PC-9 (cell line): ENCODE measurements around the gene CCR9. TPM values are rescaled to one million over a fixed set of nuclear protein-coding genes. Genes with fewer than 3 reads are reported as not detected.

ENCODE experiments used
- BruUV-seq: library from RNA; stranded (reverse); fragments of 400-500 nt; replicated peaks from 2 replicates; lab custom pipeline; 2021; lab: Mats Ljungman, UMichigan
- CTCF ChIA-PET: fragments of 300-600 bp; sonication (Branson Sonifier 250); formaldehyde crosslinking; loops from one replicate; lab custom pipeline; 2022; ENCODE audit warnings: antibody characterized with exemption; lab: Charles Lee
- POLR2A ChIA-PET: fragments of 300-600 bp; sonication (Branson Sonifier 250); formaldehyde crosslinking; loops from one replicate; lab custom pipeline; 2022; ENCODE audit warnings: antibody characterized with exemption; ENCODE audit not compliant: unreplicated experiment; lab: Charles Lee
- DNase-seq, 2 experiments: peaks; one replicate each; pipeline versions ENCODE4 v3.0.0 to v3.0.0-alpha.2; 2015 to 2022; ENCODE audit warnings: mixed read lengths in 1 of 2
- H2AFZ ChIP-seq: fragments of 200-600 bp; sonication (generic); 2 replicates; pipeline ENCODE4 v1.8.1; 2017; ENCODE audit warnings: antibody characterized with exemption
- H3F3A ChIP-seq: fragments of 200-600 bp; sonication (generic); 2 replicates; pipeline ENCODE4 v1.8.1; 2017; ENCODE audit warnings: antibody characterized with exemption, mild to moderate bottlenecking, low read depth; ENCODE audit not compliant: insufficient read depth
- H3K27ac ChIP-seq: fragments of 200-600 bp; sonication (generic); 2 replicates; pipeline ENCODE4 v1.6.1; 2016; ENCODE audit warnings: mixed run types
- H3K27me3 ChIP-seq: fragments of 200-600 bp; sonication (generic); 2 replicates; pipeline ENCODE4 v1.6.1; 2016; ENCODE audit warnings: low read depth, mixed run types; ENCODE audit not compliant: insufficient read depth
- H3K36me3 ChIP-seq: fragments of 200-600 bp; sonication (generic); 2 replicates; pipeline ENCODE4 v1.6.1; 2016; ENCODE audit warnings: low read depth, mixed run types
- H3K4me1 ChIP-seq: fragments of 200-600 bp; sonication (generic); replicated peaks from 2 replicates; pipeline ENCODE4 v1.6.1; 2016; ENCODE audit warnings: mixed run types; ENCODE audit not compliant: insufficient read depth
- H3K4me2 ChIP-seq: fragments of 200-600 bp; sonication (generic); 2 replicates; pipeline ENCODE4 v1.6.1; 2017; ENCODE audit warnings: mixed run types
- H3K4me3 ChIP-seq: fragments of 200-600 bp; sonication (generic); 2 replicates; pipeline ENCODE4 v1.6.1; 2016; ENCODE audit warnings: mixed run types
- H3K79me2 ChIP-seq: fragments of 200-600 bp; sonication (generic); 2 replicates; pipeline ENCODE4 v1.6.1; 2017; ENCODE audit warnings: low read depth, mixed run types
- H3K9me2 ChIP-seq: fragments of 200-600 bp; sonication (generic); 2 replicates; pipeline ENCODE4 v1.8.1; 2017; ENCODE audit warnings: mild to moderate bottlenecking; ENCODE audit not compliant: insufficient read depth
- H3K9me3 ChIP-seq: fragments of 200-600 bp; sonication (generic); 2 replicates; pipeline ENCODE4 v1.8.1; 2016; ENCODE audit warnings: low read depth; ENCODE audit not compliant: insufficient read depth
- H4K20me1 ChIP-seq: fragments of 200-600 bp; sonication (generic); 2 replicates; pipeline ENCODE4 v1.8.1; 2017; ENCODE audit not compliant: insufficient read depth
- CTCF ChIP-seq: fragments of 200-600 bp; sonication (generic); conservative IDR thresholded peaks from 2 replicates; pipeline ENCODE4 v1.6.1; 2017; ENCODE audit warnings: mixed run types, antibody characterized with exemption, mild to moderate bottlenecking, moderate library complexity
- EZH2 ChIP-seq: fragments of 200-600 bp; sonication (generic); IDR thresholded peaks from 2 replicates; pipeline ENCODE4 v1.8.0; 2017; ENCODE audit warnings: antibody characterized with exemption, low read depth
- intact Hi-C: fragments of 100-400 bp; cut with micrococcal nuclease; formaldehyde crosslinking; loops from one replicate; pipeline ENCODE4 v1.10.0; 2022; ENCODE audit not compliant: unreplicated experiment
- total RNA-seq: library from RNA; stranded (reverse); gene quantifications from 2 replicates; pipeline ENCODE4 v1.2.3, GENCODE V29; 2021

CCR9 gene
- total RNA-seq, 1 experiment from 2014 or later: not detected

- Histone ChIP-seq H3K79me2 (no peaks in the 10 kb centered on the region), H3K27ac (no peak overlapping the region), H3K27me3 (no peaks in the 10 kb centered on the region), H3K4me1 (no peaks in the 10 kb centered on the region), H2AFZ (no peak overlapping the region), H3K36me3 (peaks cover 11% of the 10 kb centered on the region), H3K4me2 (no peak overlapping the region), H3K4me3 (no peak overlapping the region), H3K9me2 (no peaks in the 10 kb centered on the region), H3F3A (no peaks in the 10 kb centered on the region), H3K9me3 (no peaks in the 10 kb centered on the region), H4K20me1 (no peaks in the 10 kb centered on the region)
- CTCF ChIA-PET: interaction anchor here (0.6 kb wide), 2 partner anchors 16 to 137 kb away, joined by 4 to 5 read pairs; no protein-coding TSS in a partner anchor
- intact Hi-C loops: loop anchor here (5.0 to 10.0 kb wide), 2 partner anchors 89 to 897 kb away; partner anchors contain the start of gene LZTFL1
- POLR2A ChIA-PET: no interaction called here
- no TSS peak for BruUV-seq
- TF ChIP-seq EZH2 (no peak), CTCF (no peak)
- DNase-seq: no peak
Observed at GRCh38 chr3:45931496-45931895, 45.2 kb downstream of the CCR9 start.

- Histone ChIP-seq H3K79me2 (no peaks in the 10 kb centered on the region), H3K27ac (no peak overlapping the region), H2AFZ (no peak overlapping the region), H3K4me2 (no peak overlapping the region), H3K4me3 (no peak overlapping the region), H3F3A (no peaks in the 10 kb centered on the region), H3K9me2 (no peaks in the 10 kb centered on the region), H3K9me3 (no peaks in the 10 kb centered on the region), H3K27me3 (no peaks in the 10 kb centered on the region), H4K20me1 (no peaks in the 10 kb centered on the region), H3K36me3 (peaks cover 11% of the 10 kb centered on the region), H3K4me1 (no peaks in the 10 kb centered on the region)
- no peak for DNase-seq
- ChIA-PET CTCF (no interaction called here), POLR2A (no interaction called here)
- no peak for TF ChIP-seq EZH2
- no peak for TF ChIP-seq CTCF
- BruUV-seq: no TSS peak
- intact Hi-C loops: loop anchor here (5.0 to 10.0 kb wide), 2 partner anchors 90 to 897 kb away; partner anchors contain the start of gene LZTFL1
Observed at GRCh38 chr3:45932112-45932511, 45.8 kb downstream of the CCR9 start.

GRCh38 chr3:45933591-45933990, 47.2 kb downstream of the CCR9 start:
- no peaks in the 10 kb centered on the region for H3K9me3 ChIP-seq
- H3K4me1 ChIP-seq: no peaks in the 10 kb centered on the region
- H3K9me2 ChIP-seq: no peaks in the 10 kb centered on the region
- CTCF ChIA-PET: interaction anchor here (0.6 kb wide), 2 partner anchors 29 to 217 kb away, joined by 3 to 5 read pairs; no protein-coding TSS in a partner anchor
- DNase-seq: no peak
- no peak overlapping the region for H3K4me2 ChIP-seq
- no peak for TF ChIP-seq CTCF
- no peak for TF ChIP-seq EZH2
- no peak overlapping the region for H3K4me3 ChIP-seq
- H4K20me1 ChIP-seq: no peaks in the 10 kb centered on the region
- no peaks in the 10 kb centered on the region for H3K27me3 ChIP-seq
- no TSS peak for BruUV-seq
- H3K79me2 ChIP-seq: no peaks in the 10 kb centered on the region
- intact Hi-C loops: loop anchor here (5.0 to 10.0 kb wide), 2 partner anchors 91 to 899 kb away; partner anchors contain the start of gene LZTFL1
- H3K27ac ChIP-seq: no peak overlapping the region
- no peak overlapping the region for H2AFZ ChIP-seq
- peaks cover 11% of the 10 kb centered on the region for H3K36me3 ChIP-seq
- no peaks in the 10 kb centered on the region for H3F3A ChIP-seq
- POLR2A ChIA-PET: no interaction called here
